OCI-LY7 (cell line): ENCODE measurements around the gene DBNL.
"Not testable (repeated sequence)": the region's sequence is repeated elsewhere in the genome, so short reads cannot be mapped to it uniquely, and the experiment has no call there.

ENCODE experiments used
- CTCF ChIP-seq: fragments of 200-600 bp; sonication (generic); conservative IDR thresholded peaks from 2 replicates; pipeline ENCODE4 v1.5.1; 2014; ENCODE audit warnings: mild to moderate bottlenecking, antibody characterized with exemption, low read length, moderate library complexity, mixed read lengths
- EZH2phosphoT487 ChIP-seq: fragments of 200-600 bp; sonication (generic); IDR thresholded peaks from 2 replicates; pipeline ENCODE4 v1.6.1; 2018; ENCODE audit warnings: low read depth, borderline replicate concordance, mild to moderate bottlenecking, mixed run types, antibody characterized with exemption, low read length, moderate library complexity, mixed read lengths

- TF ChIP-seq CTCF, EZH2phosphoT487: not testable (repeated sequence)
Measured at GRCh38 chr7:44031319-44031718, 13.2 kb upstream of the DBNL start.
